ENCODE measurements around the gene ADGRG3.

The ADGRG3 gene

GRCh38 chr16:57645691-57646387 lies 22.3 kb upstream of the ADGRG3 start:
- no peak for DNase-seq (ENCODE audit: low read depth, low spot score)

DNA sequence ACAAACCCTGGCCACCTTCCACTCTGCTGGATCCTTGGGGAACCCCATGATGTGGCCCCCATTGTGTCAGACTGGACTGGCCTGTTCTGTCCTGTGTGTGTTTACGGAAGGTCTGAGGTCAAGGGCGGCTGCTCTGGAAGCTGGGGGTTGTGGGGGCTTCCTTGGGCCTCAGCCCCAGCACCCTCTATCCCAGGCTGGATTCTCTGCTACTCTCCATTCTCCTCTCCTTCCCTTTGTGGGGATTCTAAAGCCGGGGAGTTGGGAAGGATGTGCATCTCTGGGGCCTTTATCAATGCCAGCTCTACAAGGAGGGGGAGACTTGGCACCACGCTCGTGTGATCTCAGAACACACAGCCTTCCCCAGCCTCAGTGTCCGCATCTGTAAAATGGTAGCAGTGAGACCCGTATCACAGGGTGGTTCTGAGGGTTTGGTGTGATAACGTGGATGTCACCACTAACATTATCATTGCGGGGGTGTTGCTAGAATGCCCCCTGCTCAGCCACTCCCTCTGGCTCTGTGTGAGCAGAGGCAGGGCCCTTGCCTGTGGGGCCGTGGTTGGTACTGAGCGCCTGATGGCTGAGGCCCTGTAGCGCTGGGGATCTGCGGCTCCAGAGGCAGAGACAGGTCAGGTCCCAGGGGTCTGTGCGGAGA lies 21.6 kb upstream of the ADGRG3 start:
- no peak for DNase-seq (ENCODE audit: low read depth, low spot score)

DNA sequence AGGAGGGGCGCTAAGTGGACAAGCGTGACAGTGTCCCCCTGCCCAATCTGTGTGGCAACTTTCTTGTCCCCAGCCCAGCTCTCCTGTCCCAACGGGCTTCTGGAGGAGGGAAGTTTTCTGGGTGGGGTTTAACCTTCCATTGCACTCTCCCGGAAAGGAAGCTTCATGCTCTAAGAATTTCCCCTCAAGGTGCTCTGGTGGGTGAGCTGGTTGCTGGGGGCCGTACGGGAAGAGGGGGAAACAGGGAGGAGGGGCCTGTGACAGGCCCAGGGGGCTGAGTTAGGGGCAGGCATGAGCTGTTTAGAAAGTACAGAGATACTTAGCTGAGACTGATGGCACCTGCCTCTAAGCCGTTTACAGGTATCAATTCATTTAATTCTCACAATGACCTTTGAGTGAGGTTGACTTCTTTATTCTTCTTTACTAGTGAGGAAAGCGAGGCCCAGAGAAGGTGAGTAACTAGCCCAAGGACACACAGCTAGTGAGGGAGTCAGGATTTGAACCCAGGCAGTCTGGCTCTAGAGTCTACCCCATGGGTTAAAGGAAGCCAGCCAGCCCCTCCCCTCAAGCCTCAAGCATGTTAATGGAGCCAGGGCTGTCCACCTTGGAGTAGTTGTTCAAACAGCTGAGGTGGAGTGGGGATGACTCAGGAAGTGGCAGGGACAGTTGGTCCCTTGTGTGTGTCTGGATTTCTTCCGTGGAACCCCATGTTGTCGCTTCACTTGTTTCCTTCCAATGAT lies 20.8 kb upstream of the ADGRG3 start:
- DNase-seq (ENCODE audit: low read depth, low spot score): no peak

GRCh38 chr16:57648125-57648524 lies 20.0 kb upstream of the ADGRG3 start:
- DNase-seq (ENCODE audit: low read depth, low spot score): no peak

- DNase-seq (ENCODE audit: low read depth, low spot score): peak; percentile 46
These were observed 19.3 kb upstream of the ADGRG3 start for GRCh38 chr16:57648581-57649442.

DNA sequence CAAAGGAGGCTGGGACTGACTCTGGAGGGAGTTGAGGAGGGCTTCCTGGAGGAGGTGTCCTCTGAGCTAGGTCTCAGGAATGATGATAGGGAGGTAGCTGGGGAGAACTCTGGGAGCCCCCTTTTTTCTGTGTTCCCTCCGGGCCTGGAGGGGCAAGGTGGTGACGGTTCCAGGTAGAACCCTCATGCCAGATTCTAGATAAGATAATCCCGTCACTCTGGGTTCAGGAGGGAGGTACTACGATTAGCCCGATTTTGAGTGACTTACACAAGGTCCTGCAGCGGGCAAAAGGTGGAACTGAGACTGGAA lies 18.7 kb upstream of the ADGRG3 start:
- no peak for DNase-seq (ENCODE audit: low read depth, low spot score)

GRCh38 chr16:57649846-57650245 lies 18.3 kb upstream of the ADGRG3 start:
- DNase-seq (ENCODE audit: low read depth, low spot score): no peak

DNA sequence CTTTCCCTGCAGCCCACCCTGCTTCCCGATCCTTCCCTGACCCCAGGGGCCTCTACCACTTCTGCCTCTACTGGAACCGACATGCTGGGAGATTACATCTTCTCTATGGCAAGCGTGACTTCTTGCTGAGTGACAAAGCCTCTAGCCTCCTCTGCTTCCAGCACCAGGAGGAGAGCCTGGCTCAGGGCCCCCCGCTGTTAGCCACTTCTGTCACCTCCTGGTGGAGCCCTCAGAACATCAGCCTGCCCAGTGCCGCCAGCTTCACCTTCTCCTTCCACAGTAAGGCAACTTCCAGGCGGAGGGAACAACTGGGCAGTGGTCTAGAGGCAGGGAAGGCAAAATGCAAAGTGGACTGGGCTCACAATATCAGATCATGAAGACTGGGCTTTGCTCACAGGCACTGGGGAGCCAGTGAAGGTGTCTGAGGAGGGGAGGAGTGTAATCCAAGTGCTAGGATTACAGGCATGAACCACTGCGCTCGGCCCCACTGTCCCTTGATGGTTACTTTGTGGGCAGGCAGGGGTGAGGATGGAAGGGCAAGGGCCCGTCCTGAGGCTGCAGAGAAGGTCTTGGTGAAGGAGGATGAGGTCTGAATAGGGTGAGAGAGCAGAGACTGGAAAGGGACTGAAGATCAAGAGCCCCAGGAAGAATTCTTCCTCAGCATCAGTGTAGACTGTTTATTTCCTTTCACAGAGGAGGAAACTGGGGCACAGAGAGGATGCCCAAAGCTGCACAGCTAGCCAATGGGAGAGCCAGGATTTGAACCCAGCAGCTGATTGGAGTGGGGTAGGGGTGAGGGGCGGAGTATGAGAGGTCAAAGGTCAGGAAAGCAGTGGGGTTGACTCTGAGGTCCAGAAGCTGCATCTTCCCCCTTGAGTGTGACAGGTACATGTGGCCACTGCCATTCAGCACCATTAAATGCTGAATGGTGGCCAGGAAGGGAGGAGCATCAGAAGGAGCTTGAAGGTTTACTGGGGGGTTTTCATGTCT lies 16.5 kb upstream of the ADGRG3 start:
- DNase-seq (ENCODE audit: low read depth, low spot score): no peak

DNA sequence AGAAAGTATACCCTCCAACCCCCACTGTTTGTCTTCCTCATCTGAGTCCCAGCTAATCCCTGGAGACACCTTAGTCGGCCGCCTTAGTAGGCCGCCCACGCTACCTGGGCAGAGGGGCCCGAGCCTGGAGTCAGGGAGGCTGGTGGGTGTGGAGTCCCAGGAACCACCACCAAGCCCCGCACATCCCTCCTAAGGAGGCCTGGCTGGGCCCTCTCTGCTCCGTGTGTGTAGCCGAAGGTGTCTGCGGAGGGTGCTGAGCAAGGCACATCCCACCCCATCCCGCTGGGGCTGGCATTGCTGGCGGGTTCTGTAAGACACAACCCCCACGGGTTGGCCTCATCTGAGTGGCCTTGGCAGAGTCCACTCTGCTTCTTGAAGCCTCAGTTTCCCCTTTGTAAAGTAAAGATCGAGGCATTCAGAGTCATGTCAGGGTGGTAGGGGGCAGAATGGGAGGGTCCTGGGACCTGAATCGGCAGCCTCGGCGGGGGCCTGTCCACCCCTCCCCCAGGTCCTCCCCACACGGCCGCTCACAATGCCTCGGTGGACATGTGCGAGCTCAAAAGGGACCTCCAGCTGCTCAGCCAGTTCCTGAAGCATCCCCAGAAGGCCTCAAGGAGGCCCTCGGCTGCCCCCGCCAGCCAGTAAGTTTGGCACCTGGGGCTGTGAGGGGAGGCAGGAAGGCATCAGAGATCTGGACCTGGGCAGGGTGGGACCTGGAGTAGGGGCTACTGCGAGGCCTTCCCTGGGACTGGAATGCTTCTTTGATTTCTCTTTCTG lies 15.2 kb upstream of the ADGRG3 start:
- no peak for DNase-seq (ENCODE audit: low read depth, low spot score)

- DNase-seq (ENCODE audit: low read depth, low spot score): no peak
These were observed 14.2 kb upstream of the ADGRG3 start for GRCh38 chr16:57653936-57654335.

- DNase-seq (ENCODE audit: low read depth, low spot score): no peak
These were observed 11.7 kb upstream of the ADGRG3 start for GRCh38 chr16:57656342-57656955.

DNA sequence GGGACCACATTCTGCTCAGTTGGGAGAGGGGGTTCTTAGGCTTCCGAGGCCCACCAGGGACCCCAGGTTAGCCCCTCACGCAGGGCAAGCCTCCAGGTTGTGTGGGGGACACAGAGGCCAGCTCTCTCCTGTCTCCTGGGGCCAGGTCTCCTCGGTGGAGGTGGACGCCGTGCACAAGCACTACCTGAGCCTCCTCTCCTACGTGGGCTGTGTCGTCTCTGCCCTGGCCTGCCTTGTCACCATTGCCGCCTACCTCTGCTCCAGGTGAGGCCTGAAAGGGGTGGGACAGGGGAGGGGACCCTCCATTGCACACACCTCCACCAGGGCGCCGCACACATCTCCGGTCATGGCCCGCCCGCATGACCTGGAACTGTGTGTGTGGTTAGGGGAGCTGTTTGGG lies 10.9 kb upstream of the ADGRG3 start:
- DNase-seq (ENCODE audit: low read depth, low spot score): no peak

- no peak for DNase-seq (ENCODE audit: low read depth, low spot score)
These were observed 9.8 kb upstream of the ADGRG3 start for GRCh38 chr16:57658130-57658877.

GRCh38 chr16:57658878-57659674 lies 9.0 kb upstream of the ADGRG3 start:
- no peak for DNase-seq (ENCODE audit: low read depth, low spot score)

- no peak for DNase-seq (ENCODE audit: low read depth, low spot score)
These were observed 7.2 kb upstream of the ADGRG3 start for GRCh38 chr16:57660715-57661463.

- no peak for DNase-seq (ENCODE audit: low read depth, low spot score)
These were observed 6.6 kb upstream of the ADGRG3 start for GRCh38 chr16:57661510-57661909.
